ENCODE data around the gene TNC. TPM values are rescaled to one million over a fixed set of nuclear protein-coding genes. Genes with fewer than 3 reads are reported as not detected.
A peak's percentile ranks its signal among the peaks of the same experiment; 100 is the strongest.
"Not testable (repeated sequence)": the region's sequence is repeated elsewhere in the genome, so short reads cannot be mapped to it uniquely, and the experiment has no call there.

The TNC gene
- total RNA-seq, 1 donor from 2014 or later = 289 TPM

DNA sequence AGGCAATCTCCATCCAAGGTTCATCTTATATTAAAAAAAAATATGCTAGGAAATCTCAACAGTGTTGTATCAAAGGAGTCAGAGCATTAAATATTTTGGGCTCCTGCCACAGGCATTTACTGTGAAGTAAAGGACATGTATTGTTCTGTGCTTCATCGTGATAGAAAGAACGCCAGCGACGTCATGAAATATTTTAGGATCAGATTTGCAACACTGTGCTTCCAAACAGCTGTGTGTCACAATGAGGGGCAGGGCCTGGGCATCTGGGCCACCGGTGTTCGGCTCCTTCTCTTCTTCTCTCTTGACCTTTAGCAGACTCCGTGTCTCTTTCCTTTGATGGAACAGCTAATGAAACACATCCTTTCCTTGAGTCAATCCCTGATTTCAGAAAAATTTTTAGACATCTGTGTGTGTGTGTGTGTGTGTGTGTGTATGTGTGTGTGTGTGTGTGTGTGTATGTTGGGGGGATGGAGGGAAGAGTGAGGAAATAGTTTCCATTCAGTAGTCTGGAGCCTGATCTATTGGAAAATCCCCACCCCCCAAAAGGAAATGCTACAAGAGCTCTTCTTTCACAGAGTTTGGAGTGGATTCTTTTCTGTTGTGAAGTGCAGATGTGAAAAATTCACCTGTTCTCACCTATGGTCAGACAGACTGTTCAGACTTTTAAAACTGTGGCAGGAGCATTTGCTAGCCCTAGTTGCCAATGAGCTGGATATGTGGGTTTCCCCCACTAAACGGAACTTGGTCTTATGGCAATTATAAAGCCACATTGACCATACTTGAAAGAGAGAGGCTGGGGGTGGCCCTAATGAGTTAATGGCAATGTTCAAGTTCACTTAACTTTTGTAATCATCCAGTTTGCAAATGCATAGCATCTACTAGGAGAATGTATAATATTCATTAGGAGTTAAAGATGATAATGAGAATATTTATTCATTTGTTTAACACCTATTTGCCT lies 18.1 kb upstream of the TNC start:
- TF ChIP-seq, protein P1, sequence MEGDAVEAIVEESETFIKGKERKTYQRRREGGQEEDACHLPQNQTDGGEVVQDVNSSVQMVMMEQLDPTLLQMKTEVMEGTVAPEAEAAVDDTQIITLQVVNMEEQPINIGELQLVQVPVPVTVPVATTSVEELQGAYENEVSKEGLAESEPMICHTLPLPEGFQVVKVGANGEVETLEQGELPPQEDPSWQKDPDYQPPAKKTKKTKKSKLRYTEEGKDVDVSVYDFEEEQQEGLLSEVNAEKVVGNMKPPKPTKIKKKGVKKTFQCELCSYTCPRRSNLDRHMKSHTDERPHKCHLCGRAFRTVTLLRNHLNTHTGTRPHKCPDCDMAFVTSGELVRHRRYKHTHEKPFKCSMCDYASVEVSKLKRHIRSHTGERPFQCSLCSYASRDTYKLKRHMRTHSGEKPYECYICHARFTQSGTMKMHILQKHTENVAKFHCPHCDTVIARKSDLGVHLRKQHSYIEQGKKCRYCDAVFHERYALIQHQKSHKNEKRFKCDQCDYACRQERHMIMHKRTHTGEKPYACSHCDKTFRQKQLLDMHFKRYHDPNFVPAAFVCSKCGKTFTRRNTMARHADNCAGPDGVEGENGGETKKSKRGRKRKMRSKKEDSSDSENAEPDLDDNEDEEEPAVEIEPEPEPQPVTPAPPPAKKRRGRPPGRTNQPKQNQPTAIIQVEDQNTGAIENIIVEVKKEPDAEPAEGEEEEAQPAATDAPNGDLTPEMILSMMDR (IDR thresholded peaks at IDR 0.05; ENCODE audit: insufficient read depth, low read length, poor library complexity, severe bottlenecking) = no peak
- no peaks in the 10 kb centered on the region for H3K27me3 ChIP-seq (ENCODE audit: control insufficient read depth, insufficient read depth, low read length)
- no peak for DNase-seq (ENCODE audit: low read depth)
- H3K36me3 ChIP-seq (ENCODE audit: control insufficient read depth, insufficient read depth, low read length) = no peaks in the 10 kb centered on the region
- H3K4me3 ChIP-seq (ENCODE audit: low read depth, low read length) = no peak overlapping the region

DNA sequence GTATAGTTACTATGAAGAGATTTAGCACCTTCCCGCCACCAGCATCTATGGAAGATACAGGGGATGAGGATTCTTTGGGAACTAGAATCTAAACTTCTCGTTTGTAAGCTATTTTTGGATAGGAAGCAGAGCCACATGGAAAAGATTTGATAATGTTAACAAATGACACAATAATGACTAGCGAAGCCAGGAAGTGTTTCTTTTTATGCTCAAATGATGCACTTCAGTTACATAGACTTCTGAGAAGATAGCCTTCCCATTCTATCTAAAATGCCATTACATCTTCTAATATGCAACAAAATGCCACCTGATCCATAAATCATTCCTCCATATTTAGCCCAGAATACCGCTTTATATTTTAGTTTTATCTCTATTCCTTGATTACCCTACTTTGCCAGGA lies 17.0 kb upstream of the TNC start:
- DNase-seq (ENCODE audit: low read depth) = no peak
- TF ChIP-seq, protein P1 (IDR thresholded peaks at IDR 0.05; ENCODE audit: insufficient read depth, low read length, poor library complexity, severe bottlenecking) = no peak
- H3K36me3 ChIP-seq (ENCODE audit: control insufficient read depth, insufficient read depth, low read length) = no peaks in the 10 kb centered on the region

DNA sequence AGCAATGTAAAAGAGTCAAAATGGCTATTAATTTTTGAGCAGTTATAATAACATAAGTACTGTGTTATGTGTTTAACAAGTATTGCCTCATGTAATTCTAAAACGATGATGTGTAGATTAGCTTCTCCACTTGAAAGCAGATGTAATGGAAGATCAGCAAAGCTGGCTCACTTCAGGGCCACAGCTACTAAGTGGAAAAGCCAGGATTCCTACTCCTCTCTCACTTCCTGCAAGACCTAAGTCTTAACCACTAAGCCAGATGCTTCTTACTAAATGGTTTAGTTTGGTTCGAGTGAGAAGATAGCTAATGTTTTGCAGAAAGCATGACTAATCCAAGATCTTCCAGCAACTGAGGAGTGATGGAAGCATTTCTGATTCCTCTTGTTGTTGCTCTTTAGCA lies 15.7 kb upstream of the TNC start:
- TF ChIP-seq, protein P1 (IDR thresholded peaks at IDR 0.05; ENCODE audit: insufficient read depth, low read length, poor library complexity, severe bottlenecking) = no peak
- DNase-seq (ENCODE audit: low read depth) = peak; percentile 87
- no peak overlapping the region for H3K4me3 ChIP-seq (ENCODE audit: low read depth, low read length)

More for the DNA sequence above, 17.0 kb upstream of the TNC start:
- H3K4me3 ChIP-seq (ENCODE audit: low read depth, low read length) = no peak overlapping the region
- no peaks in the 10 kb centered on the region for H3K27me3 ChIP-seq (ENCODE audit: control insufficient read depth, insufficient read depth, low read length)

DNA sequence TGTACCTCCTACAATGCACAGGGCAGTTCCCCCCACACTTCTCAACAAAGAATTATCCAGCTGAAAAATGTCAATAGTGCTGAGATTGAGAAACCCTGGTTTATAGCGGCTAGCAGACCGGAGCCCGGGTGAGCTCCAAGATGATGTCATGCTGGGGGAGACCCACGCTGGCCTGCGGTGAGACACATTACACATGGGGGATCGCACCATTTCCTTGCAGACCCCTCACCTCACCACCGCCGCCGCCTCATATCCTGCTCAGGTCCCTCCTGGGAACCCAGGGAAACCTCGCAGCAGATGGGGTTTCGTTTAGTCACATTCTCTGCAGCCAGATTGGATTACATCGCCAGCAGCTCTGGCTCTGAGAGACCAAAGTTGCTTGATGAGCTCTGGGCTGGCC lies 14.7 kb upstream of the TNC start:
- DNase-seq (ENCODE audit: low read depth) = no peak
- TF ChIP-seq, protein P1 (IDR thresholded peaks at IDR 0.05; ENCODE audit: insufficient read depth, low read length, poor library complexity, severe bottlenecking) = no peak
- H3K4me3 ChIP-seq (ENCODE audit: low read depth, low read length) = no peak overlapping the region

More for the DNA sequence above, 15.7 kb upstream of the TNC start:
- Histone ChIP-seq H3K27me3 (ENCODE audit: control insufficient read depth, insufficient read depth, low read length) (no peaks in the 10 kb centered on the region), H3K36me3 (ENCODE audit: control insufficient read depth, insufficient read depth, low read length) (no peaks in the 10 kb centered on the region)

DNA sequence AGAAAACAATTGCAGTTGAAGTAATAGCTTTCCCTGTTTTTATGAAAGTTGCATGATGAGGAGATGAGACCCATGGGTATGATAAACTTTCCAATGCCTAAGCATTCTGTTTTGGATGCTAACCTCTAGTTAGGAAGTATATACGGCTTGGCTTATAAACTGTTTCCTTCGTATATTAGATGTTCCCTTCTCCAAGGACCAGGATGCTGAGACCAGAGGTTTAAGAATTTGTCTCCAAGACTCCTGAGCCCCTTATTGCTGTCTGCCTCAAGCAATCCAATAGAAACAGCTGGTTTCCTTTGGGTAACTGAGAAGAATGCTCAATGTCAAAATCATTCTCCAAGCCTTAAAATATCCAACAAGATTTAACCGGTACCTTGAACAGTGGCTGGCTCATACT lies 12.2 kb upstream of the TNC start:
- no peak overlapping the region for H3K4me3 ChIP-seq (ENCODE audit: low read depth, low read length)
- H3K36me3 ChIP-seq (ENCODE audit: control insufficient read depth, insufficient read depth, low read length) = no peaks in the 10 kb centered on the region
- TF ChIP-seq, protein P1 (IDR thresholded peaks at IDR 0.05; ENCODE audit: insufficient read depth, low read length, poor library complexity, severe bottlenecking) = no peak
- H3K27me3 ChIP-seq (ENCODE audit: control insufficient read depth, insufficient read depth, low read length) = no peaks in the 10 kb centered on the region
- DNase-seq (ENCODE audit: low read depth) = no peak

More for the DNA sequence above, 14.7 kb upstream of the TNC start:
- Histone ChIP-seq H3K36me3 (ENCODE audit: control insufficient read depth, insufficient read depth, low read length) (no peaks in the 10 kb centered on the region), H3K27me3 (ENCODE audit: control insufficient read depth, insufficient read depth, low read length) (no peaks in the 10 kb centered on the region)

DNA sequence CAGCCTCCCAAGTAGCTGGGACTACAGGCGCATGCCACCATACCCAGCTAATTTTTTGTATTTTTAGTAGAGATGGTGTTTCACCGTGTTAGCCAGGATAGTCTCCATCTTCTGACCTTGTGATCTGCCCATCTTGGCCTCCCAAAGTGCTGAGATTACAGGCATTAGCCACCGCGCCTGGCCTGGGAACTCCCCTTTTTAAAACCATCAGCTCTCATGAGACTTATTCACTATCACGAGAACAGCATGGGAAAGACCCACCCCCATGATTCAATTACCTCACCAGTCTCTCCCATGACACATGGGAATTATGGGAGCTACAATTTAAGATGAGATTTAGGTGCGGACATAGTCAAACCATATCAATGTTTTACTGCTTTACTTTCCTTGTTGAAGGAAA lies 10.8 kb upstream of the TNC start:
- not testable (repeated sequence) for DNase-seq (ENCODE audit: low read depth); H3K4me3 ChIP-seq (ENCODE audit: low read depth, low read length); H3K27me3 ChIP-seq (ENCODE audit: control insufficient read depth, insufficient read depth, low read length); H3K36me3 ChIP-seq (ENCODE audit: control insufficient read depth, insufficient read depth, low read length)

Measured in kidney epithelial cell (primary cell).